H54 (cell line): ENCODE measurements around the gene CRKL.
"Not testable (repeated sequence)": the region's sequence is repeated elsewhere in the genome, so short reads cannot be mapped to it uniquely, and the experiment has no call there.

Experiments
- DNase-seq: peaks from one replicate; pipeline ENCODE4 v3.0.0; 2011; ENCODE audit warnings: low spot score, mixed read lengths; ENCODE audit not compliant: insufficient read length
- FAIRE-seq: peaks from 3 replicates; lab custom pipeline; 2011; peaks lifted over from hg19 to GRCh38; lab: Jason Lieb, UNC
- POLR2A ChIP-seq: IDR thresholded peaks from 2 replicates; pipeline ENCODE4 v1.6.1; 2011; ENCODE audit warnings: low read depth, mild to moderate bottlenecking, low read length

The CRKL gene

DNA sequence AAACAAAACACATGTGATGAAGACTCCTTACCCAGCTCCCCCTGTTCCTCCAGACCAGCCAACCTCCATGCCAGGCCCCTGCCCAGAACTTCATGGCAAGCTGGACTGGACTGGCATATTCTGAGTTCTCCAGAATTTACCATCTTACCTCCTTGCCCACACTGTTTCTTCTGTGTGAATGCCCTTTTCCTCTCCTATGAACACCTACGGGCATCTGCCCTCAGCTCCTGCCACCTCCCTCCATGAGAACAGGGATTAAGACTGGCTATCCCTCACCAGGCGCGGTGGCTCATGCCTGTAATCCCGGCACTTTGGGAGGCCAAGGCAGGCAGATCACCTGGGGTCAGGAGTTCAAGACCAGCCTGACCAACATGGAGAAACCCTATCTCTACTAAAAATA, 43.4 kb downstream of the CRKL start:
- TF ChIP-seq POLR2A = no peak
- DNase-seq (no peak), FAIRE-seq (no peak)

DNA sequence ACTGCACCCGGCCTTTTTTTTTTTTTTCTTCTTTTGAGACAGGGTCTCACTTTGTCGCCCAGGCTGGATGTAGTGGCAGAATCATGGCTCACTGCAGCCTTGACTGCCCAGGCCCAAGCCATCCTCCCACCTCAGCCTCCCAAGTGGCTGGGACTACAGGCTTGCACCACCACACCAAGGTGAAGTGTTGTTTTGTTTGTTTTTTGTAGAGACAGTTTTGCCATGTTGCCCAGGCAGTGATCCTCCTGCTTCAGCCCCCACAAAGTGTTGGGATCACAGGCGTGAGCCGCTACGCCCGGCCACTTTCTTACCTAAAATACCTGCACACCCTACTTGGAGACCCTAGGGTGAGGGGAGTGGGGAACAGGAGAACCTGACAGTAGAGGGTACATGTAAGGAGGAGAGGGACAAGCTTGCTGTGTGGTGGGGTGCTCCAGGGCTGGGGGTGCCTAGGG, 45.3 kb downstream of the CRKL start:
- DNase-seq = no peak
- no peak for FAIRE-seq
- TF ChIP-seq POLR2A = no peak

DNA sequence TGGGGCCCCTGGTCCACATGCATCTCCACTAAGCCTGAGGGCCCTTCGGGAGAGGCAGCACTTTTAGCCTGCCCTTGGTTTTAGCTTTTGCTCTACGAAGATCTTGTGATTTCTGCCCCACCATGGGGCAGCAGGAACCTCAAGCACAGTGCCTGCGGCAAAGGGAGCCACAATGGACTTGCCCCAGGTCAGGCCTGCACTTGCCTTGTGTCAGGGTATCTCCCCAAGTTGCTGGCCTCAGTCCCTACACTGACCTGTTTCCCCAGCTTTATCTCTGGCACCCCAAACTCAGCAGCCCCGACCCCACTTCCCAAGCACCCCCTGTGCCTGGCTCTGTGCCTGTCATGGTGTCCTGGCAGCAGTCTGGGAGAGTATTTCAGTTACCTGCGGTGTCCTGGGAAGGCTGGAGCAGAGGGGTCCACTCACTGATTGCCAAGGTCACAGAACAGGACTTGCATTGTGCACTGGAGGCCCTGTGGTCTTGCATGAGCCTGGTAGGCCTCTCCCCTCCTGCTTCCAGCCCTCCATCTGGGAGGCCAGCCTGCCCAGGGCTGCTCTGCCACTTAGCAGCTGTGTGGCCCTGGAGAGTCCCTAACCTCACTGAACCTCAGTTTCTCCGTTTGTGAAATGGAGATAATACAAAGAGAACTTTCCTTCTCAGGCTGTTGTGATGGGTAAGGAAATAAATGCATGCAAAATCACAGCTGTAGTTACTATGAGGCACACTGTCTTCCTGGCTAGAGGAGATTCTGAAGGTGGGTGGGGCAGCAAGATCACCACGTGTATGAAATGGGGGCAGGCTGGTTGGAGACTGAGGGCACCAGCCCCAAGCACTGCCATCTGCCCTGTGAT, 46.2 kb downstream of the CRKL start:
- no peak for TF ChIP-seq POLR2A
- no peak for FAIRE-seq
- no peak for DNase-seq

DNA sequence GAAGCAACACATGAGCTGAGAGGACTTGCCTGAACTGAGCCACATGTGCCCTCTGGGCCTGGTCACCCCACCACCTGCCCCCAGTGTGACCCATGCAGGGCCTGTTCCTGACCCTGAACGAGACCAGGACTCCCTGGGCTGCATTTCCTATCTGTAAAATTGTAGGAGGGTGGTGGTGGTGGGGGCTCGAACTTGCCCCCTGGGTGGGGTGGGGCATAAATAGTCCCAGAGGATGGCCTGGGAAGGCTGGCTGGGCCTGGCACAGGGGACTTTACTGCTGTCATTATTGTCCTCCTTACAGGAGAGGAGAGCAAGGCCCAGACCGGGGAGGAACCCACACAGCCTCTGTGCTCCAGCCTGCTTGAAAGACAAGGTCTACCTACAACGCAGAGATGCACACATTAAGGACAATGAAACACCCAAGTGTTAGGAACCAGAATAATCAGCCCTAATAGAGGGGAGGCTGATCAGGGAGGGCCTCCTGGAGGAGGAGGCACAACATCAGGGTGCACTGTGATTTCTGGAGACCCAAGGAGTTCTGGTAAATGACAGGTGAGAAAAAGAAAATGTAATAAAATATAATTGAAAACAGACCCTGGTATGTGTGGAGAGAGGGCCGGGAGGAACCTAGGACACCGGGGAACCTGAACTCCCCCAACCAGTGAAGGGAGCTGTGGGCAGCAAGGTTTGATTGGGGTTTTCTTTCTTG, 47.0 kb downstream of the CRKL start:
- DNase-seq = no peak
- no peak for FAIRE-seq

DNA sequence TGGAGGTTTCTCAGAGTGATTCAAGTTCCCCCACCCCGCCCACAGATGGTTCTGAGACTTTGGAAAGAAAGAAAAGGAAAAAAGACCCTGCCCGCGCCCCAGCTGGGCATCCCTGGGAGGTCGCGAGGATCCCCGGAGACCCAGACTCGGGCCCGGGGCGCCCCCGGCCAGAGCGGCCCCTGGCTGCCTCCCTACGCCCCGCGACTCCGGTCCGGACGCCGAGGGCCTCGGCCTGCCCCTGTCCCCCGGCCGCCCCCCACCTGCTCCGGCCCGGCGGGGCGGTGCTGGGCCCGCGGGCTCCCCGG, 47.5 kb downstream of the CRKL start:
- DNase-seq (no peak), FAIRE-seq (no peak)
- no peak for TF ChIP-seq POLR2A

More for the DNA sequence above, 47.0 kb downstream of the CRKL start:
- no peak for TF ChIP-seq POLR2A

DNA sequence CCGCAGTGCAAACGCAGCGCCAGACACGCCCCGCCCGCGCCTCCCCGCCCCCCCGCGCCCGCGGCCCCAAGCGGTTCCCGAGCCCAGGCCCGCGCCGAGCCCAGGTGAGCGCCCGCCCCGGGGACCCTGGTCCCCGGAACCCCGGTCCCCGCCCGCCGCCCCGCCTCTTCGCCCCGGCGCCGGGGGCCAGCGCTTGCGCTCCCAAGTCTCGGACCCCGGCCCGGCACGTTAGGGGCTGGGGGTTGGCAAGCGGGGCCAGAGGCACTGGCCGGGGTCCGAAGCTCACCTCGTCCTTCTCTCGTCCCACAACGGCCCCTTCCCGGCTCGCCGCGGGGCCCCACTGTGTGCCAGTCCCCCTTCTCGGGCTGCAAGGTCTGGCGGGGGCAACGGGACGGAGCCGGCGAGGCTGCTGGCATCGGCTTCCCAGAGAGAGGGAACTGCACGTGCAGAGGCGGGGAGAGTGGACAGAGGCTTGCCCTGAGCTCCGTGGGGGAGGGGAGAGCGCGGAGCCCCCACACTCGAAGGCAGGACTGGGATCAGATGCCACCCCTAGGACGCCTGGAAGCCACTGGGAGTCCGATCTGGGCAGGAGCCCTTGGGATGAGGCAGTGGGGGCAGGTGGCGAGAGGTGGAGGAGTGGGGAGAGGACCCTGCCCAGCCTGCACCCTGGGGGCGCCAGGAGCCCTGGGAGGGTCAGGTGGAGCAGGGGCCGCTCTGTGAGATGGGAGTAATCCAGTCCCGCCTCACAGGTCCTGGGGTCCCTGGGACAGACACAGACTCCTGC, 48.1 kb downstream of the CRKL start:
- FAIRE-seq (no peak), DNase-seq (no peak)
- no peak for TF ChIP-seq POLR2A

DNA sequence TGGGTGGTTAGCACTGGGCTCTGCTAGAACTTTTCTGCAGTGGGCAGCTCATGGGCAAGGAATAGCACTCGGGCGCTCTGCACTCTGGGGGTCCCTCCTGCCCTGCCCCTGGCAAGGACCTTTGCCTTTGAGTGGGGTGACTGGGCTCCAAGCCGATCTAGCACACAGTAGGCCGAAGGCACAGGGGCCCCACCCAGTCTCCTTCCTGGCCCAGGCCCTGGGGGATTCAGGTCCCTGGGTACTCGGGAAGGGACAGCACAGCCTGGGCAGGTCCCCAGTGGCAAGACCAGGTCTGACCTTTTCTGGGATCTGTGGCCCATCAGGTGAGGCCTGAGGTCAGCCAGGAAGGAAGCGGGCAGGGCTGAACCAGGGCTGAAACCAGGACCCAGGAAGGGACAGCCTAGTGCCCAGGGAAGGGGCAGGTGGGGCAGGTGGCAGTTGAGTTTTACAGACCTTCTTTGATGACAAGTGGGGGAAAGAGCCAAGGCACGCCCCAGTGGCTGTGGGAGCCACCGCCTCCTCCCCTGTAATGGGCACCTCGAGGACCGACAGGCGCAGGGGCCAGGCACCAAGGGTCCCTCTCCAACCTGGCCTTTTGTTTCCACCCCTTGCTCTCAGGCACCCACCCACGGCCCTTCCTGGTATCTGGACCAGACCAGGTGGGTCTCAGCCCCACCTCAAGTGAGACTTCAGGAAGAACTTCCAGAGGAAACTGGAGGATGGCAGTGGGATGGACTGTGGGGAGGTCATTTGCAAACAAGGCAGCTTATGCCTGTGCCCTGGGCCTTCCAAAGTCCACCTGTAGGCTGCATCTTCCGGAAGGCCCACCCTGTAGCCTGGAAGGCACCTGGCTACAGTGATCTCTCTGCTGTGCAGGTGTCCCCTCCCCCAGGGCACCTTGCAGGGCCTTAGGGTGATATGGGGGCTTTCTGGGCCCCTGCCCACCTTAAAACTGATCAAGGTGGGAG, 49.0 kb downstream of the CRKL start:
- TF ChIP-seq POLR2A = no peak
- DNase-seq (no peak), FAIRE-seq (no peak)

DNA sequence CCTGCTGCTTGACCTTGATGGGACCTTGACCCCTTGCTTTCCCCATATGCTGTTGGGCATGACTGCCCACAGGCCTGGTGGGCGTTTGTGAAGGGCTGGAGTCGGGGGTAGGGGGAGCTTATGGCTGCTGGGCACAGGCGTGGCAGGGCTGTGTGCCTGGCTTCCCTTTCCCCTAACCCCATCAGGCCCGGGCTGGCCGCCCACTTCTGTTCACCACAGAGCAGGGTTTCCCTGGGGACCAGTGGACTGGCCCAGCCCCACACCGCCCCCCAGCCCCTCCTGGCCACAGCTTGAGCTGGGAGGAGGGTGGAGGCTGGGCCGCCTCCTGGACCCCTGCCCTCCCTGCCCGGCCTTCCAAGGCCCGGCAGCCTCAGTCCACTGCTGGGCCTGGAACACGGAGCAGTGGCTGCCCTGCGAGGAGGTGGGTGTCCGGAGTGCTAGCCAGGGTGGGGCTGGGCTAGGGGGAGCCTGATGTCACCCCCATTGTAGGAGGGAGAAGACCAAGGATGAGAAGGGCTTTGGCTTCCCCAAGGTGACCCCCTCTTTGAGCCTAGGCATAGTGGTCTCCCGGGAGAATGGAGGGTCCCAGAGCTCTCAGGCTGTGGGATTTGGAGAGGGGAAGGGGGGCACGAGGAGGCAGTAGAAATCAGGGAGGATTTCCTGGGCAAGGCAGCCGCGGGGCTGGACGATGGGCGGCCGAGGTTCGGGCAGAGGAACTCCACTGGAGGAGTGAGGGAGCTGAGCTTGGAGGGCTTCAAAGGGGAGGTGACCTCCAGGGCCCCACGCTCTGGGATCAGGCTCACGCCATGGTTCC, 49.9 kb downstream of the CRKL start, which contains the start of gene AIFM3:
TSS of gene AIFM3 (plus strand) at position 373 of the 814 bp plus-strand sequence. CDS start 690 bp downstream, outside the sequence.
- FAIRE-seq (no peak), DNase-seq (no peak)
- no peak for TF ChIP-seq POLR2A

DNA sequence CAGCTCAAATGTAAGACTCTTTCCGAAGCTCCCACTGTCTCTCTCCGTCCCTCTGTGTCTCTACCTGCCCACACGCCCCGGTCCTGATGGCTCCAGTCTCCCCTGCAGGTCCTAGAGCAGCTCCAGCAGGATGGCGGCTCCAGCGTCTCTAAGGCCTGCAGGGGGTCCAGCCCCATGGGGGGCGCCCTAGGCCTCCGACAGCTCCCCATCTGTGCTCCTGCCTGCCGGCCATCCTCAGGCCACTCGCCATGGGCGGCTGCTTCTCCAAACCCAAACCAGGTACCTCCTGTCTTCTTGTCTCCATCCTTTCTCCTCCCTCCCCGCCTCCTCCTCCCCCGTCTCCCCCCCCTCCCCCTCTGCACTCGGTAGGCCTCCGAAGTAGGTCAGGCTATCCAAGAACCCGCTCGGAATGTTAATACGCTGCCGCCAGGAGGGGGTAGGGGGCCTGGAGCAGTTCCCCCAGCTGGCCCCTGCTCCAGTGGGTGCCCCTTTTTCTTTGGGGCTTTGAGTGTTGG, 50.5 kb downstream of the CRKL start:
- no peak for TF ChIP-seq POLR2A
- FAIRE-seq = no peak
- DNase-seq = no peak

DNA sequence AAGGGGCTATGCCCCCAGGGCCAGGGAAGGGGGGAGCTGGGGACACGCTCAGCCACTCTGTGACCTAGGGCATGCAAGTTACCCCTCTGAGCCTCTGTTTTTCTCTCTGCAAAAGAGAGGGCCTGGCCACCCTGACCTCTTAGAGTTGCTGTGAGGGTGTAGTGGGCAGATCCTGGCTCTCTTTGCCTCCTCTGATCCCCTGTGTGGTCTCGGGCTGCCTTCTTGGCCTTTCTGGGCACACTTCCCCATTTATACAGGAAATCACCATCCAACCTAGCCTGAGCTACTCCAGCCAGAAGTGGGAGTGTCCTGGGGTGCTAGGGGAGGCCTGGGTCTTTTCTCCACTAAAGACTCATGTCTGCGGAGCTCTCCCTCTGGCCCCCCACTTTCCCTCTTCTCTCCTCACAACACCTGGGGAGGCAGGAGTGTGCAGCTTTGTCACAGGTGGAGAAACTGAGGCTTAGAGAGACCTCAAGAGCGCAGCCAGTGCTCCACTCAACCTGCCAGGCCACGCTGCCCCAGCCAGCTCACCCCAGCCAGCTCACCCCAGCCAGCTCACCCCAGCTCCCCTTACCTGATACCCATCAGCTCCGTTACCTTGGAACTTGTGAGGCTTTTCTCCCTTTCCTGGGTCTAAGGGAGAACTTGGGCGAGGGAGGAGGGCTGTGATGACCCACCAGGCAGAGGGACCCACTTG, 51.2 kb downstream of the CRKL start:
- no peak for DNase-seq
- FAIRE-seq = no peak
- TF ChIP-seq POLR2A = no peak

DNA sequence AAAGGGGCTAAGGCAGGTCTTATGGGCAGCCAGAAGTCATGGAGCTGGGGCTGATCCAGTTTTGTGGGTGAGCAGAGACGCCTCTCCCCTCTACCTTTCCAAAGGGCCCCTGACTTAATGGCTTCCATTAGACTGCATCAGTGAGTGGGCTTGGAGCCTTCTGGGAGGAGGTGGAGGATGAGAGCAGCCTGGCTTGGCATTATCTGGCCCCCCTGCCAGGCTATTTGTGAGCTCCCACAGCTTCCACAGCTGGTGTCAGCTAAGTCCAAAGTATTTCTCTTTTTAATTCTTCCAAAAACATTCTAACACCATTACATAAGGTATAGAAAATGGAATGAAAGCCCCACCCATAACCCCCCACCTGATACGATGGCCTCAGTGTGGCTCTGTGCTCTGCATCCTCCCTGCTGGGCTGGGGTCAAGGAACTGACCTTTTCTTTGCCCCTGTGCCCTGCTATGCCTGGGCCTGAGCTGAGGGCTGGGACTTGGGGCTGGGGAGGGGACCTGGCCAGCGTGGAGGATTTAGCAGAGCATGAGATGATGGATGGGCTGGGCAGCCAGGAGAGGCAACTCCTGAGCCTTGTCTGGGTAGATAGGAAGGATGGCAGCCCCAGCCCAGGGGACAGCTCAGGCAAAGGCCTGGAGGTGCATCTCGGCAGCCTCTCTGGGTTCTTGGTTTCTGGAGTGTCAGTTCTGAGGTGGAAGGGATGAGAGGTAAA, 53.9 kb downstream of the CRKL start:
- DNase-seq = no peak
- no peak for FAIRE-seq
- no peak for TF ChIP-seq POLR2A

DNA sequence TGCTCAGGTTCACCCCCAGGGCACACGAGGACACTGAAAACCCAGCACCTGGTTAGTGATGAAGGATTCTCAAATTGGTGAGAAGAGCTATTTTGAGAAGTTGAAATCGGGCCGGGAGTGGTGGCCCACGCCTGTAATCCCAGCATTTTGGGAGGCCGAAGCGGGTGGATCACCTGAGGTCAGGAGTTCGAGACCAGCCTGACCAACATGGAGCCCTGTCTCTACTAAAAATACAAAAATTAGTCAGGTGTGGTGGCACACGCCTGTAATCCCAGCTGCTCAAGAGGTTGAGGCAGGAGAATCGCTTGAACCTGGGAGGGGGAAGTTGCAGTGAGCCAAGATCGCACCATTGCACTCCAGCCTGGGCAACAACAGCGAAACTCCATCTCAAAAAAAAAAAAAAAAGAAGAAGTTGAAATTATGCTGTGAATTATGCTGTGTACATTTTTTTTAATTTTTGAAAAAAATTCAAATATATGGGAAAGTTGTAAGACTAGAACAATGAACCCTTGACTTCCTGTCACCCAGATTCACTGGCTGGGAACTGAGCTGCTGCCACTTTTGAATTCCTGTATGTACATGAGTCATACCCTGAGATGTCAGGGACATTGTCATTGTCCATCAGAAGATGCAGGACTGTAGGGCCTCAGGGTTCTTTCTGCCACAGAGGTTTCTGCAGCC, 54.9 kb downstream of the CRKL start:
- FAIRE-seq, DNase-seq: not testable (repeated sequence)
